T-helper 1 cell treated with Interleukin-12 subunit alpha and Interleukin-12 subunit beta and Interleukin-4 antibody, amounts not matched to agents 30 ng/mL and 1 ng/mL, for 36 hours (primary cell): ENCODE results near the gene CLPX. TPM values are rescaled to one million over a fixed set of nuclear protein-coding genes. Genes with fewer than 3 reads are reported as not detected.
"Not testable (repeated sequence)": the region's sequence is repeated elsewhere in the genome, so short reads cannot be mapped to it uniquely, and the experiment has no call there.

Experiments
- intact Hi-C: fragments of 100-400 bp; cut with micrococcal nuclease; formaldehyde crosslinking; loops from one replicate; pipeline ENCODE4 v1.15.1; 2024
- total RNA-seq: library from RNA; stranded (reverse); gene quantifications from 2 replicates; pipeline ENCODE4 v1.2.3, GENCODE V29; 2022

The CLPX gene
- total RNA-seq, 1 donor from 2014 or later = 45.0 TPM

DNA sequence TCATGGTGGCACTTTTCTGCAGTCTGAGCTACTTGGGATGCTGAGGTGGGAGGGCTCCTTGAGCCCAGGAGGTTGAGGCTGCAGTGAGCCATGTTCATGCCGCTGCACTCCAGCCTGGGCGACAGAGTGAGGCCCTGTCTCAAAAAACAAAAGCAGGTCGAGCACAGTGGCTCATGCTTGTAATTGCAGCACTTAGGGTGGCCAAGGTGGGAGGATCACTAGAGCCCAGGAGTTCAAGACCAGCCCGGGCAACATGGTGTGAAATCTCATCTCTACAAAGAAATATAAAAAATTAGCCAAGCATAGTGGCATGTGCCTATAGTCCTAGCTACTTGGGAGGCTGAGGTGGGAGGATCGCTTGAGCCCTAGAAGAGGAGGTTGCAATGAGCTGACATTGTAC is 80.1 kb downstream of the CLPX start:
- intact Hi-C loops = no loop called here

DNA sequence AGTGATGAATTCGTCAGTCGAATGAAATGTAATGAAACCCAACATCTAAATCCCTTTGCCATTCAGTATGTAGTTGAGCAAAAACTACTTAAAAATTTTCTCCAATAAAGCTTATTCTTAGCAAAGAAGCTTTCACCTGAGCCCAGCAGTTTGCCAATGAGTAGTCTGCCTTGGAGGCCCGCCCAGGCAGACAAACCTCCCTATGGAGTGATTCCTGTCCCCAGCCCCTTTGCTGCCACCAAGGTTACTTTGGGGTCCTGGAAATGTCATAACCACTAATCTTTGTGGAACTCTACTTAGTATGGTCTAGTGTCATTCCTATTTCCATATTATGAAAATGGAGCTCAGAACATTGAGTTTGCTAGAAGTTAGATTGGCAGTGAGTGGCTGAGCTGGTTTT is 82.2 kb downstream of the CLPX start:
- intact Hi-C loops = no loop called here

DNA sequence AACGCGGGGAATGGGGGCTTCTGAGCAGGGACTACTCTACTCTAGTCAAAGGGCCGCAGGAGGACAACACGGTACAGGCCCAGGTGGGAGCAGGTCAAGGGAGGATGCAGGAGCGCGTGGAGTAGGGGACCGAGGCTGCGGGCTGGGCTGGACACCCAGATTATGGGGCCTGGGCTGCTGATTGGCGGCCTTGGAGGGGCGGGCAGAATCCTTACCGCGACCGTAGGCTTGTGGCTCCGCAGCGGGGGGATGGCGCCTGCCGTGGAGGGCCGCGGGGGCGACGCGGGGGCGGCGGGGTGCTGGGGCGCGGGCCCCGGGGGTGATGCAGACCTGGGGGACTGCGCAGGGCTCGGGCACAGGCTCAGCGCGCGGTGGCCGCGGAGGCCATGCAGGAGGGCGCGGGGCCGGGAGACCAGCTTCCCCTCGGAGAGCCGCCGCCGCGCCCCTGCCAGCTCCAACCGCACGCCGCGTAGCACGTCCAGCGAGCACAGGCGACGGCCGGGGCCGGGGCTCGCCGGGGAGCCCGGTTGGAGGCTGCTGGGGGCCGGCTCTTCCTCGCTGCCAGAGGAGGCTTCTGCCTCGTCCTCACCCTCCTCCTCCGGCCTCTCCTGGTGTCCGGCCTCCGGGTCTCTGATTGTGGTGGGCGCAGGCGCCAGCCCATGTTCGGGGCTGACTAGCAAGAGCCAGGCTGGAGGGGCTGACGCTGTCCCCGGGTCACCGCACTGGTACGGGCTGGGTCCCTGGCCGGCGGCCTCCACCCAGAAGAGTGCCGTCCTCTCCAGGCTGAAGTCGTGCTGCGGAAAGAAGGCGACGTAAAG is 83.0 kb downstream of the CLPX start:
- intact Hi-C loops = loop anchor here (1.0 kb wide), 3 partner anchors 48 to 371 kb away; no protein-coding TSS in a partner anchor

DNA sequence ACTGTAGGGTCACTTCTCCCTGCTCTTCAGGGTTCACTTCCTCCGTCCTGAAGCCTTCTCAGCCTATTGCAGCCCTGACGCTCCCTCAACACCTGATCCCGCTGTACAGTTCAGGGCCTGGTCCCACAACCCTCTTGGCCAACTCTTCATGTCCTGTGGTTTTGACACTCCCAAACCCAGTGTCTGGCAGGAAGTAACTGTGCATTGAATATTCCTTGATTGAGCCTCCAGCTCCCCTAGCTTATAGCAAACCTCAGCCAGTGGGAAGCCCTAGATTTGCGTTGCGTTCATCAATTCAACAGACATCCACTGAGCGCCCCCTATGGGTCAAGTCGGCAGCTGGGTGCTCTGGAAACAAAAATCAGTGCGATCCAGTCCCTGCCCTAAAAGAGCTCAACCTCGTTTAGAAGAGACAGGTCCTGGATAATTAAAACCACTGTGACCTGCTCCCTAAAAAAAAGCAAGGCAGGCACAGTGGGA is 83.7 kb downstream of the CLPX start:
- intact Hi-C loops = loop anchor here (1.0 kb wide), 3 partner anchors 47 to 370 kb away; no protein-coding TSS in a partner anchor

DNA sequence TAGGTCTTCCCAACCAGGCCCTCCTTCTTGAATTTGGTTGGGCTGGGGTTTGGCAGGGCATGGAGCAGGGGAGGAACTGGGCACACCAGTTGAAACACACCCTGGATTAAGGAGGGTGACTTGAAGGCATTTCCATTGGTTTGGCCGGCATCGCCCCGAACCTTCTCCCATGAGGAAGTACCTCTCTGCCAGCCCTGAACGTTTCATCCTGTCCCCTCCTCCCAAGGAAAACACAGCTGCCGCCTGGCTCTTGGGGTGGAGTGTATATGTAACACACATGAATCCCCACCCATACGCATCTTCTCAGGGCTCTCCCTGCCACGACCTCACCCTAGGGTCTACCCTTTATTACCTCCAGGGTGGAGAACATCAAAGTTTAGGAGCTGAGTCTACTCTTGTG is 84.7 kb downstream of the CLPX start:
- intact Hi-C loops = no loop called here

DNA sequence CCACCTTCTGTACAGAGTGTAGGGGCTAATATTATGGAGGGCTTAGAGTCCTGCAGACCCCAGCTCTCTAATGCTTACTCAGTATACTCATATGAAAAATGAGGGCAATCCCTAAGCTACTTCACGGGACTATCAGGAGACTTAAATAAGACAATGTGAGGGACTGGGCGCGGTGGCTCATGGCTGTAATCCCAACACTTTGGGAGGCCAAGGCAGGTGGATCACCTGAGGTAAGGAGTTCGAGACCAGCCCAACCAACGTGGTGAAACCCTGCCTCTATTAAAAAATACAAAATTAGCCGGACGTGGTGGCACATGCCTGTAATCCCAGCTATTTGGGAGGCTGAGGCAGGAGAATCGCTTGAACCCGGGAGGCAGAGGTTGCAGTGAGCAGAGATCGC is 85.3 kb downstream of the CLPX start:
- intact Hi-C loops = not testable (repeated sequence)

DNA sequence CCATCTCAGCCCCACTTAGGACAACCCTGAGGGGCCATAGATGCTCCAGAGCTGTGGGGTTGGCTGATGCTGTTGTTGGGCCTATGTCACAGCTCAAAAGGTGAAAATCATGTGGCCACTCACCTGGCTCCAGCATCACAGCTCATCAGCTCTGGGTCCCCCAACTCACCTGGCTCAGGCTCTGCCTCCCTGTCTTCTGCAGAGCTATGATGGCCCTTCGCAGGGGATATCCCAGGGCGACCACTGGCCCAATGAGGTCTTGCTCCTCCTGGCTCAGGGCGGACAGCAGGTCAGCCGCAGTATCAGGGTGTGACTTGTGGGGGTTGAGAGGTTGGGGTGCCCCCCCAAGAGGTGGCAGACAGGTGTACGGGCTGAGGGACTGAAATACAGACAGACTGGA is 85.8 kb downstream of the CLPX start:
- intact Hi-C loops = no loop called here

Other genes with a start within 250 kb of the CLPX start
- 58.2 and 63.6 TPM in 2 replicates for gene SPG21, start 195.4 kb downstream of the CLPX start, total RNA-seq
- 12.4 TPM in 2 replicates for gene MTFMT, start 155.7 kb downstream of the CLPX start, total RNA-seq
- not detected in 2 replicates for gene SLC51B, start 140.0 kb downstream of the CLPX start, total RNA-seq
- not detected in 2 replicates for gene RASL12, start 117.4 kb downstream of the CLPX start, total RNA-seq
- gene KBTBD13, start 108.6 kb downstream of the CLPX start, total RNA-seq = not detected in 2 replicates
- gene UBAP1L, start 70.1 kb downstream of the CLPX start, total RNA-seq = 5.2 and 5.3 TPM in 2 replicates
- gene PDCD7, start 51.5 kb downstream of the CLPX start, total RNA-seq = 42.4 and 46.1 TPM in 2 replicates
- gene CILP, start 26.1 kb upstream of the CLPX start, total RNA-seq = 0.10 TPM in 1 of 2 replicates, not detected in the other
- gene PARP16, start 101.5 kb upstream of the CLPX start, total RNA-seq = 10.2 and 11.3 TPM in 2 replicates
- not detected in 2 replicates for gene RNU5A-1, start 110.7 kb upstream of the CLPX start, total RNA-seq
- not detected in 2 replicates for gene RNU5B-1, start 119.3 kb upstream of the CLPX start, total RNA-seq
- gene IGDCC3, start 192.7 kb upstream of the CLPX start, total RNA-seq = not detected in 2 replicates
- gene IGDCC4, start 237.6 kb upstream of the CLPX start, total RNA-seq = 0.05 and 0.59 TPM in 2 replicates